MM.1S (cell line): ENCODE data around the gene GATAD2A.

Source experiments
- DNase-seq: peaks from one replicate; pipeline ENCODE4 v3.0.0-alpha.2; 2015
- H2AFZ ChIP-seq: fragments of 300-600 bp; sonication (generic); 2 replicates; pipeline ENCODE4 v1.6.0; 2016; ENCODE audit warnings: antibody characterized with exemption, low read length
- H3F3A ChIP-seq: fragments of 300-600 bp; sonication (generic); 2 replicates; pipeline ENCODE4 v1.6.1; 2016; ENCODE audit warnings: mild to moderate bottlenecking, antibody characterized with exemption, low read length, moderate library complexity, mixed read lengths; ENCODE audit not compliant: insufficient read depth
- H3K27ac ChIP-seq: fragments of 300-600 bp; sonication (generic); 2 replicates; pipeline ENCODE4 v1.5.1; 2016; ENCODE audit warnings: mild to moderate bottlenecking, low read length
- H3K27me3 ChIP-seq: fragments of 300-600 bp; sonication (generic); replicated peaks from 2 replicates; pipeline ENCODE4 v1.6.0; 2016; ENCODE audit warnings: low read length; ENCODE audit not compliant: insufficient read depth
- H3K36me3 ChIP-seq: fragments of 300-600 bp; sonication (generic); replicated peaks from 2 replicates; pipeline ENCODE4 v1.6.1; 2016; ENCODE audit warnings: mild to moderate bottlenecking, low read length, mixed read lengths; ENCODE audit not compliant: insufficient read depth
- H3K4me1 ChIP-seq: fragments of 300-600 bp; sonication (generic); 2 replicates; pipeline ENCODE4 v1.6.1; 2016; ENCODE audit warnings: low read length, mixed read lengths
- H3K4me2 ChIP-seq: fragments of 300-600 bp; sonication (generic); 2 replicates; pipeline ENCODE4 v1.6.0; 2016; ENCODE audit warnings: low read depth, low read length
- H3K4me3 ChIP-seq: fragments of 300-600 bp; sonication (generic); 2 replicates; pipeline ENCODE4 v1.5.1; 2016; ENCODE audit warnings: low read length, mixed read lengths
- H3K79me2 ChIP-seq: fragments of 300-600 bp; sonication (generic); 2 replicates; pipeline ENCODE4 v1.6.1; 2016; ENCODE audit warnings: mixed run types, low read length, mixed read lengths
- H3K9ac ChIP-seq: fragments of 300-600 bp; sonication (generic); 2 replicates; pipeline ENCODE4 v1.6.1; 2016; ENCODE audit warnings: low read length, mixed read lengths
- H3K9me2 ChIP-seq: fragments of 300-600 bp; sonication (generic); replicated peaks from 2 replicates; pipeline ENCODE4 v1.6.1; 2016; ENCODE audit warnings: mild to moderate bottlenecking, low read length, mixed read lengths; ENCODE audit not compliant: insufficient read depth
- H3K9me3 ChIP-seq: fragments of 300-600 bp; sonication (generic); replicated peaks from 2 replicates; pipeline ENCODE4 v1.6.1; 2016; ENCODE audit warnings: mild to moderate bottlenecking, low read length, mixed read lengths; ENCODE audit not compliant: insufficient read depth
- H4K20me1 ChIP-seq: fragments of 300-600 bp; sonication (generic); 2 replicates; pipeline ENCODE4 v1.6.1; 2016; ENCODE audit warnings: mild to moderate bottlenecking, low read length, moderate library complexity, mixed read lengths; ENCODE audit not compliant: insufficient read depth
- CTCF ChIP-seq: fragments of 300-600 bp; sonication (generic); IDR thresholded peaks from 2 replicates; pipeline ENCODE4 v1.5.1; 2016; ENCODE audit warnings: antibody characterized with exemption, low read length, mixed read lengths
- EZH2 ChIP-seq: fragments of 300-600 bp; sonication (generic); optimal IDR thresholded peaks from 2 replicates; pipeline ENCODE3; 2017; ENCODE audit warnings: low read depth, mild to moderate bottlenecking, antibody characterized with exemption, low read length, mixed read lengths
- EZH2phosphoT487 ChIP-seq: fragments of 300-600 bp; sonication (generic); IDR thresholded peaks from 2 replicates; pipeline ENCODE4 v1.6.1; 2018; ENCODE audit warnings: antibody characterized with exemption, low read length

Gene GATAD2A

GRCh38 chr19:19543640-19544039 lies 138.2 kb downstream of the GATAD2A start:
- Histone ChIP-seq H4K20me1 (no peaks in the 10 kb centered on the region), H3K4me1 (no peaks in the 10 kb centered on the region), H3K4me2 (no peak overlapping the region), H2AFZ (no peak overlapping the region), H3K9ac (no peak overlapping the region), H3K27me3 (peaks cover 4% of the 10 kb centered on the region), H3K27ac (no peak overlapping the region), H3K9me3 (no peaks in the 10 kb centered on the region), H3K79me2 (no peaks in the 10 kb centered on the region), H3F3A (no peaks in the 10 kb centered on the region), H3K9me2 (no peaks in the 10 kb centered on the region), H3K36me3 (no peaks in the 10 kb centered on the region), H3K4me3 (no peak overlapping the region)
- no peak for DNase-seq
- TF ChIP-seq EZH2phosphoT487 (no peak), CTCF (no peak), EZH2 (no peak)

DNA sequence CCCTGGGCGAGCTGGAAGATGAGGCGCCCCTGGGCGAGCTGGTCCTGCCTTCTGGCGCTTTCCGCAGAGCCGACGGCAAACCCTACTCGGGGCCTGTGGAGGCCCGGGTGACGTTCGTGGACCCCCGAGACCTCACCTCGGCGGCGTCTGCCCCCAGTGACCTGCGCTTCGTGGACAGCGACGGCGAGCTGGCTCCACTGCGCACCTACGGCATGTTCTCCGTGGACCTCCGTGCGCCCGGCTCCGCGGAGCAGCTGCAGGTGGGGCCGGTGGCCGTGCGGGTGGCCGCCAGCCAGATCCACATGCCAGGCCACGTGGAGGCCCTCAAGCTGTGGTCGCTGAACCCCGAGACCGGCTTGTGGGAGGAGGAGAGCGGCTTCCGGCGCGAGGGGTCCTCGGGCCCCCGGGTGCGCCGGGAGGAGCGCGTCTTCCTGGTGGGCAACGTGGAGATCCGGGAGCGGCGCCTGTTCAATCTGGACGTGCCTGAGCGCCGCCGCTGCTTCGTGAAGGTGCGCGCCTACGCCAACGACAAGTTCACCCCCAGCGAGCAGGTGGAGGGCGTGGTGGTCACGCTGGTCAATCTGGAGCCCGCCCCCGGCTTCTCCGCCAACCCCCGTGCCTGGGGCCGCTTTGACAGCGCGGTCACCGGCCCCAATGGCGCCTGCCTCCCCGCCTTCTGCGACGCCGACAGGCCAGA lies 138.9 kb downstream of the GATAD2A start:
- H4K20me1 ChIP-seq = no peaks in the 10 kb centered on the region
- no peaks in the 10 kb centered on the region for H3F3A ChIP-seq
- H3K36me3 ChIP-seq = no peaks in the 10 kb centered on the region
- no peak for DNase-seq
- H3K4me2 ChIP-seq = no peak overlapping the region
- H3K9ac ChIP-seq = no peak overlapping the region
- H3K27me3 ChIP-seq = peaks cover 10% of the 10 kb centered on the region
- no peaks in the 10 kb centered on the region for H3K9me3 ChIP-seq
- no peaks in the 10 kb centered on the region for H3K4me1 ChIP-seq
- no peak overlapping the region for H3K4me3 ChIP-seq
- H3K27ac ChIP-seq = no peak overlapping the region
- no peaks in the 10 kb centered on the region for H3K79me2 ChIP-seq
- H3K9me2 ChIP-seq = no peaks in the 10 kb centered on the region
- no peak overlapping the region for H2AFZ ChIP-seq
- TF ChIP-seq CTCF = no peak
- TF ChIP-seq EZH2 = no peak
- TF ChIP-seq EZH2phosphoT487 = no peak

DNA sequence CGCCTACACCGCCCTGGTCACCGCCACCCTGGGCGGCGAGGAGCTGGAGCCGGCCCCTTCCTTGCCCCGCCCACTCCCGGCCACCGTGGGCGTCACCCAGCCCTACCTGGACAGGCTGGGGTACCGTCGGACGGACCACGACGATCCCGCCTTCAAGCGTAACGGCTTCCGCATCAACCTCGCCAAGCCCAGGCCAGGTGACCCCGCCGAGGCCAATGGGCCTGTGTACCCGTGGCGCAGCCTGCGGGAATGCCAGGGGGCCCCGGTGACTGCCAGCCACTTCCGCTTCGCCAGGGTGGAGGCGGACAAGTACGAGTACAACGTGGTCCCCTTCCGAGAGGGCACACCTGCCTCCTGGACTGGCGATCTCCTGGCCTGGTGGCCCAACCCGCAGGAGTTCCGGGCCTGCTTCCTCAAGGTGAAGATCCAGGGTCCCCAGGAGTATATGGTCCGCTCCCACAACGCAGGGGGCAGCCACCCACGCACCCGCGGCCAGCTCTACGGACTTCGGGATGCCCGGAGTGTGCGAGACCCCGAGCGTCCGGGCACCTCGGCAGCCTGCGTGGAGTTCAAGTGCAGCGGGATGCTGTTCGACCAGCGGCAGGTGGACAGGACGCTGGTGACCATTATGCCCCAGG lies 139.6 kb downstream of the GATAD2A start:
- H3K9me2 ChIP-seq = no peaks in the 10 kb centered on the region
- peaks cover 10% of the 10 kb centered on the region for H3K27me3 ChIP-seq
- H4K20me1 ChIP-seq = no peaks in the 10 kb centered on the region
- H2AFZ ChIP-seq = no peak overlapping the region
- no peak overlapping the region for H3K27ac ChIP-seq
- H3K79me2 ChIP-seq = no peaks in the 10 kb centered on the region
- no peak overlapping the region for H3K4me2 ChIP-seq
- H3K9ac ChIP-seq = no peak overlapping the region
- TF ChIP-seq CTCF (no peak), EZH2 (no peak), EZH2phosphoT487 (no peak)
- no peak for DNase-seq
- H3K4me1 ChIP-seq = no peaks in the 10 kb centered on the region
- H3K9me3 ChIP-seq = no peaks in the 10 kb centered on the region
- no peak overlapping the region for H3K4me3 ChIP-seq
- H3F3A ChIP-seq = no peaks in the 10 kb centered on the region
- no peaks in the 10 kb centered on the region for H3K36me3 ChIP-seq
